GM19043 (cell line): ENCODE measurements around the gene PCMT1.
"Not testable (repeated sequence)": the region's sequence is repeated elsewhere in the genome, so short reads cannot be mapped to it uniquely, and the experiment has no call there.

Experiments
- ATAC-seq: cut with Tn5 transposase; IDR thresholded peaks from one replicate; pipeline ENCODE4 v1.9.1; 2021; ENCODE audit warnings: low read depth; ENCODE audit not compliant: unreplicated experiment

PCMT1 gene

DNA sequence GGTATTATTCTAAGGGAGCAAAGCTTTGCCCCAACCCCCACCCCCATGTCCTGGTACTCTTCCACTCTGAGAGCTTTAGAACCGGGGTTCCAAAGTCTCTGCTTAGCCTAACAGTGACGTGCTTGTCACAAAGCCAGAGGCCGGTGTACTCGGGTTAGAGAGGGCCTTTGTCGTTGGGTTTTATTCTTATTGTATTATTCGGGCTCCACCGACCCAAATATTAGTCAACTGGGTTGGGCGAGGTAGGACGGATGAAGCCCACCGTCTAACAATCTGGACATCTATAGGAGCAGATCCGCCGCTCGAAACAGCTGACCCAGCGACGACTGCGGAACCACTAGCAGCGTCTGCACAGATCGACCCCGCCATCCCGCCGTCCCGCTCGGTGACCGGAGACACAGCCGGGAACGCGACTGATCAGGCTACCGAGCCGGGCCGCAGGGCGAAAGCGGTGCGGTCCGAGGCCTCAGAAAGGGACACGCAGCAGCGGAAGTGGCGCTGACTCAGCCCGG is 403 bp upstream of the PCMT1 start:
- ATAC-seq: peak; percentile 2

GRCh38 chr6:149750136-149750609 is 632 bp downstream of the PCMT1 start:
- peak; percentile 30 for ATAC-seq

DNA sequence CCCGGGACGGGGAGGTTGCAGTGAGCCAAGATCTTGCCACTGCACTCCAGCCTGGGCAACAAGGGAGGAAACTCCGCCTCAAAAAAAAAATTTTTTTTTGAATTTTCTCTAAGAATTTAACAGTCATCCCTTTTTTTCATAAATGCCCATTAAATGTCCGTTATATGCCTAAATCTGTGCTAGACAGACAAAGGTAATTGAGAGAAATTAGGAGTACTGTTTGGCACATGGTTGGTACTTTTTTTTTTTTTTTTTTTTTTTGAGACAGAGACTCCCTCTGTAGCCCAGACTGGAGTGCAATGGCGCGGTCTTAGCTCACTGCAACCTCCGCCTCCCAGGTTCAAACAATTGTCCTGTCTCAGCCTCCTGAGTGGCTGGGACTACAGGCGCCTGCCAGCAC is 1.7 kb downstream of the PCMT1 start:
- no peak for ATAC-seq

DNA sequence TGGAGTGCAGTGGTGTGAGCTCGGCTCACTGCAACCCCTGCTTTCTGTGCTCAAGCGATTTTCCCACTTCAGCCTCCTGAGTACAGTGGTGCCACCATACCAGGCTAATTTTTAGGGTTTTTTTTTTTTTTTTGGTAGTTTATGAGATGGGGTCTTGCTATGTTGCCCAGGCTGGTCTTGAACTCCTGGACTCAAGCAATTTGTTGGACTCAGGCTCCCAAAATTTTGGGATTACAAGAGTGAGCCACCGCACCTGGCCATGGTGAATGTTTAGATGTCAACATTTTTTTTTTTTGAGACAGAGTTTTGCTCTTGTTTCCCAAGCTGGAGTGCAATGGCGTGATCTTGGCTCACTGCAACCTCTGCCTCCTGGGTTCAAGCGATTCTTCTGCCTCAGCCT is 2.4 kb downstream of the PCMT1 start:
- not testable (repeated sequence) for ATAC-seq

GRCh38 chr6:149752600-149753373 is 3.2 kb downstream of the PCMT1 start:
- ATAC-seq: no peak

GRCh38 chr6:149753374-149753637 is 3.8 kb downstream of the PCMT1 start:
- not testable (repeated sequence) for ATAC-seq

- no peak for ATAC-seq
Observed at GRCh38 chr6:149754548-149754947, 5.0 kb downstream of the PCMT1 start.

GRCh38 chr6:149755300-149756260 is 6.0 kb downstream of the PCMT1 start:
- peak; percentile 90 for ATAC-seq

- no peak for ATAC-seq
Observed at GRCh38 chr6:149756261-149756636, 6.7 kb downstream of the PCMT1 start.

GRCh38 chr6:149761438-149761837 is 11.9 kb downstream of the PCMT1 start:
- ATAC-seq: peak; percentile 97

DNA sequence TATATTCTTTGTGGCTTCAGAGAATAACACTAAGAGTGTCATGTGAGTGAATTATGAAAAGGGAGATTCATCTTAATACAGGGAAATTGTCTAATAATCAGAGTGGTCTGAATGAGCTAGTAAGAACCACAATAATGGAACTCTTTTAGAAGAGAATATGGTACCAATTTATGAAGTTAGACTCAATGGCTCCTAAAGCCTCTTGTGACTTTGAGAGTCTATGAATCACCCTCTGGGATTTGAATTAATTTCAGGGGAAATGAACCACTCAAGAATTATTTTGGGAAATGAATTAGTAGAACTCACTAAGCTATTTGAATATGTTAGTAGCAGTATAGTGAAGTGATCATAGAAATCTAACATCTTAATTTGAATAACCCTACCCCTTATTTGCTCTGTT is 14.3 kb downstream of the PCMT1 start:
- no peak for ATAC-seq

DNA sequence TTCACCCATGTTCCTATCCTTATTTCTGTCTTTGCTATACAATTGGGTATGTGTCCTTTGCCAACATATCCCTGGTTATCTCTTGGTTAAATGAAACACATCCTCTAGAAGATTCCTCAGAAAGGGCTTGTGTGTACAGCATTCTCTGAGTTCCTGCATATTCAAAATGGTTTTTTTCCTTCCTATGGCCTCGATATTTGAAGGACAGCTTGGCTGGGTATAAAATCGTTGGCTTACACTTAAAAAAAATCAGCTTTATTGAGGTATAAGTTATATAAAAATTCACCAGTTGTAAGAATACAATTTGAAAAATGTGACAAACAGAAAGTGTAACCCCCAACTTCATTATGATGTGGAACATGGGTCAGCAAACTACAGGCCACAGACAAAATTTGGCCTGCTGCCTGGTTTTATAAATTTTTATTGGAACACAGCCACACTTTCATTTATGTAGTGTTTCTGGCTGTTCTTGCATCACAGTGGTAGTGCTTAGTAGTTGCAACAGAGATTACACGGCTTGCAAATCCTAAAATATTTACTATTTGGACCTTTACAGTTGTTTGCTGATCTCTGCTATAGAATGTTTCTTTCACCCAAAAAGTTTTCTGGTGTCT is 16.7 kb downstream of the PCMT1 start:
- ATAC-seq: no peak

DNA sequence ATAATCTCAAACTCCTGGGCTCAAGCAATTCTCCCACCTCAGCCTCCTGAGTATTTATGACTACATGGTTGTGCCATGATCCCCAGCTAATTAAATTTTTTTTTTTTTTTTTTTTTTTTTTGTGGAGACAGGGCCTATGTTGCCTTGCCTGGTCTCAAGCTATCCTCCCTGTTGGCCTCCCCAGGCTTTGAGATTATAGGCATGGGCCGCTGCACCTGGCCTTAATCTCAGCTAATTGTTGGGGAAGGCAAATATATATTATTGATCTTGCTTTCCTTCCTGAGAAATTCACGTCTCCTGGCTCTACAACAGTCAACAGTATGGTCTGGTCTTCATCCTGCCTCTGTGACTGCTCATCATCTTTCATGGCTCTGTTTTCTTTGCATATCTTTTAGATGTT is 20.1 kb downstream of the PCMT1 start:
- no peak for ATAC-seq

GRCh38 chr6:149771185-149771584 is 21.6 kb downstream of the PCMT1 start:
- no peak for ATAC-seq

DNA sequence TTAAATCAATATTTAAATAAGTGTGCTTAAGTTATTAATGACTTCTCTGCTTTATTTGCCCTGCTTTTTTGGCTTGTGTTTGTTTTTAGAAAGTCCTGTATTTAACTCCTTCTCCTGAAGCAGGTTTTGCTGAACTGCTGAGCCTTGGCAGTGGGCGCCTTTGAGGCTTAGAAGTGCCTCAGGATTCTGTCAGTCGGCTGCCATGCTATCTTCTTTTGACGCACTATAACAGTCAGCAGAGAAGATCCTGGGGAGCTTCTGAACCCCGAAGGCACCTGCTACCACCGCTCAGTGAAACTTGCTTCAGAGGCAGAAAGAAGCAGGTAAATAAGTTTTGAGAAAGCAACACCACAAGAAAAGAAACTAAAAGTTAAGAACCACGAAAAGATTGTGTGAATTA is 22.4 kb downstream of the PCMT1 start:
- no peak for ATAC-seq

DNA sequence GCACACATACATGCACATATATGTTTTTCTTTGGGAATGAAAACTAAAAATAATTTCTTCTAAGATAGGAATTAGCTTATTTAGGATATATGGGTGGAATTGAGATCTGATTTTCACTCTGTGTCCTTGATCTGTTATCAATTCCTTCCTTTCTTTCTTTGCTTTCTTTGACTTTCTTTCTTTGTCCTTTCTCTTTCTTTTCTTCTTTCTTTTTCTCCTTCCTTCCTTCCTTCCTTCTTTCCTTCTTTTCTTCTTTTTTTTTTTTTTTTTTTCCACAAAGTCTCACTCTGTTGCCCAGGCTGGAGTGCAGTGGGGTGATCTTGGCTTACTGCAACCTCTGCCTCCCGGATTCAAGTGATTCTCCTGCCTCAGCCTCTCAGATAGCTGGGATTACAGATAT is 28.1 kb downstream of the PCMT1 start:
- ATAC-seq: no peak

GRCh38 chr6:149779644-149779963 is 30.1 kb downstream of the PCMT1 start:
- ATAC-seq: no peak

- no peak for ATAC-seq
Observed at GRCh38 chr6:149781715-149782114, 32.2 kb downstream of the PCMT1 start.

DNA sequence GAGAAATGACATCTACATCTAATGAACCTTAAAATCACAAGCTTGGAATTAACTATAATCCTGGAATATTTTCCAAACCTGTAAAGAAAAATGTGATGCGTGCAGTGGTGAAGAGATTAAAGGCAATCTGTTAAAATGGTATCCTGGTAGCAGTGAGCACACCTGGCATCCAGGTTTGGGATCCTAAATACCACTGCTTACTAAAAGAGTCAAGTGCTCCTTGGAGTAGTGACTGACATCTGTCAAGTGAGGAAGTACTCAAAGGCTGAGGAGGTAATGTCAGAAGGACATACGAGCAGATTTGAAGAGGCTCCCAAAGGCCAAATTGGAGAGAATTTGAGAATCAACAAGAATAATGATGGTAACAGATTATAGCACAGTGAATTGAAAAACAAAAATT is 32.8 kb downstream of the PCMT1 start:
- ATAC-seq: no peak

DNA sequence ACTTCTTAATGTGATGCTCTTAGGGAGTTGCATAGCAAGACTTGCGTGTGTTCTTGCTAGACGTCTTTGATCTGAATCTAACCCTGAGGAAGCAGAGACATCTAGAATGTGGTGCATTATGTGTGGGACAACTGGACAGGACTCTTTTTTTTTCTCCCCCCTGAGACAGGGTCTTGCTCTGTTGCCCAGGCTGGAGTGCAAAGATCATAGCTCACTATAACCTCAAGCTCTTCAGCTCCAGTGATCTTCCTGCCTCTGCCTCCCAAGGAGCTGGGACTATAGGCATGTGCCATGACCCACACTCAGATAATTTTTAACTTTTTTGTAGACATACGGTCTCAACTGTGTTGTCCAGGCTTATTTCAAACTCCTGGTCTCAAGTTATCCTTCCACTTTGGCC is 34.0 kb downstream of the PCMT1 start:
- ATAC-seq: no peak

GRCh38 chr6:149806127-149806526 is 56.6 kb downstream of the PCMT1 start:
- ATAC-seq: no peak
